Ishikawa (cell line): ENCODE measurements around the gene PCDHGA2.

ENCODE experiments used
- CEBPB ChIP-seq: IDR thresholded peaks from 2 replicates; pipeline ENCODE4 v1.6.1; 2012
- CREB1 ChIP-seq: IDR thresholded peaks from 2 replicates; pipeline ENCODE4 v1.6.1; 2012; ENCODE audit warnings: low read depth
- EGR1 ChIP-seq: IDR thresholded peaks from 2 replicates; pipeline ENCODE4 v1.6.1; 2012
- EP300 ChIP-seq: IDR thresholded peaks from 2 replicates; pipeline ENCODE4 v1.6.1; 2012; ENCODE audit warnings: borderline replicate concordance
- FOXM1 ChIP-seq: IDR thresholded peaks from 2 replicates; pipeline ENCODE4 v1.6.1; 2012; ENCODE audit warnings: low read depth, borderline replicate concordance
- MAX ChIP-seq: IDR thresholded peaks from 2 replicates; pipeline ENCODE4 v1.6.1; 2012
- NFIC ChIP-seq: IDR thresholded peaks from 2 replicates; pipeline ENCODE4 v1.6.1; 2012
- RAD21 ChIP-seq: IDR thresholded peaks from 2 replicates; pipeline ENCODE4 v1.6.1; 2012; ENCODE audit warnings: low read depth
- REST ChIP-seq: IDR thresholded peaks from 2 replicates; pipeline ENCODE4 v1.6.1; 2012; ENCODE audit warnings: low read depth, mild to moderate bottlenecking
- TAF1 ChIP-seq: IDR thresholded peaks from 2 replicates; pipeline ENCODE4 v1.6.1; 2012; ENCODE audit warnings: low read depth, mild to moderate bottlenecking
- TCF12 ChIP-seq: IDR thresholded peaks from 2 replicates; pipeline ENCODE4 v1.6.1; 2012; ENCODE audit warnings: low read depth
- TEAD4 ChIP-seq: IDR thresholded peaks from 2 replicates; pipeline ENCODE4 v1.6.1; 2012
- USF1 ChIP-seq: IDR thresholded peaks from 2 replicates; pipeline ENCODE4 v1.6.1; 2012
- YY1 ChIP-seq: IDR thresholded peaks from 2 replicates; pipeline ENCODE4 v1.6.1; 2012; ENCODE audit warnings: low read depth
- ZBTB7A ChIP-seq: IDR thresholded peaks from 2 replicates; pipeline ENCODE4 v1.6.1; 2012; ENCODE audit warnings: low read depth

PCDHGA2 gene

GRCh38 chr5:141356133-141356532, 17.6 kb downstream of the PCDHGA2 start:
- TF ChIP-seq NFIC = no peak
- TF ChIP-seq TAF1 = no peak
- no peak for TF ChIP-seq ZBTB7A
- no peak for TF ChIP-seq CREB1
- TF ChIP-seq EGR1 = no peak
- TF ChIP-seq RAD21 = no peak
- no peak for TF ChIP-seq FOXM1
- no peak for TF ChIP-seq EP300
- no peak for TF ChIP-seq CEBPB
- no peak for TF ChIP-seq TCF12
- TF ChIP-seq TEAD4 = no peak
- TF ChIP-seq REST = no peak
- TF ChIP-seq USF1 = no peak
- TF ChIP-seq YY1 = no peak
- TF ChIP-seq MAX = no peak

- no peak for TF ChIP-seq RAD21
- TF ChIP-seq CEBPB = no peak
- TF ChIP-seq REST = peak; percentile 52
Measured at GRCh38 chr5:141356950-141357349, 18.4 kb downstream of the PCDHGA2 start.

GRCh38 chr5:141359790-141360426, 21.3 kb downstream of the PCDHGA2 start, which contains the start of gene PCDHGB2:
TSS of gene PCDHGB2 (plus strand) at chr5:141359994. CDS start at chr5:141360136, 142 bp downstream.
- TF ChIP-seq TAF1 = no peak
- no peak for TF ChIP-seq MAX
- no peak for TF ChIP-seq FOXM1
- TF ChIP-seq TCF12 = no peak
- no peak for TF ChIP-seq EP300
- no peak for TF ChIP-seq USF1
- no peak for TF ChIP-seq EGR1
- TF ChIP-seq RAD21 = peak; percentile 43

- TF ChIP-seq YY1 (no peak), REST (no peak), CEBPB (no peak), NFIC (no peak), EP300 (no peak), CREB1 (no peak)
Measured at GRCh38 chr5:141360685-141361084, 22.1 kb downstream of the PCDHGA2 start.

- TF ChIP-seq NFIC (no peak), CEBPB (no peak), CREB1 (no peak), TEAD4 (no peak), TAF1 (no peak)
Measured at GRCh38 chr5:141362719-141363118, 24.2 kb downstream of the PCDHGA2 start.
